ENCODE data around the gene MVK.

The MVK gene

GRCh38 chr12:109580272-109580671, 6.7 kb downstream of the MVK start:
- Histone ChIP-seq H3K27ac (ENCODE audit: low read depth, low read length) (no peak overlapping the region), H3K4me1 (ENCODE audit: control insufficient read depth, insufficient read depth, low read length) (no peaks in the 10 kb centered on the region), H3K4me3 (ENCODE audit: low read depth, low read length) (no peak overlapping the region), H3K9ac (ENCODE audit: low read length) (no peak overlapping the region), H3K36me3 (ENCODE audit: control insufficient read depth, insufficient read depth, low read length) (peaks cover 80% of the 10 kb centered on the region), H3K27me3 (ENCODE audit: control insufficient read depth, insufficient read depth, low read length) (no peaks in the 10 kb centered on the region), H3K9me3 (ENCODE audit: control insufficient read depth, insufficient read depth, low read depth, low read length) (no peaks in the 10 kb centered on the region)

- H3K36me3 ChIP-seq (ENCODE audit: control insufficient read depth, insufficient read depth, low read length) = peaks cover 76% of the 10 kb centered on the region
- H3K9ac ChIP-seq (ENCODE audit: low read length) = no peak overlapping the region
- no peaks in the 10 kb centered on the region for H3K4me1 ChIP-seq (ENCODE audit: control insufficient read depth, insufficient read depth, low read length)
- H3K4me3 ChIP-seq (ENCODE audit: low read depth, low read length) = no peak overlapping the region
- H3K27ac ChIP-seq (ENCODE audit: low read depth, low read length) = no peak overlapping the region
- H3K27me3 ChIP-seq (ENCODE audit: control insufficient read depth, insufficient read depth, low read length) = no peaks in the 10 kb centered on the region
- H3K9me3 ChIP-seq (ENCODE audit: control insufficient read depth, insufficient read depth, low read depth, low read length) = no peaks in the 10 kb centered on the region
Observed at GRCh38 chr12:109580684-109581333, 7.2 kb downstream of the MVK start.

GRCh38 chr12:109581334-109581691, 7.7 kb downstream of the MVK start:
- Histone ChIP-seq H3K27me3 (ENCODE audit: control insufficient read depth, insufficient read depth, low read length) (no peaks in the 10 kb centered on the region), H3K4me1 (ENCODE audit: control insufficient read depth, insufficient read depth, low read length) (no peaks in the 10 kb centered on the region), H3K36me3 (ENCODE audit: control insufficient read depth, insufficient read depth, low read length) (peaks cover 74% of the 10 kb centered on the region), H3K27ac (ENCODE audit: low read depth, low read length) (no peak overlapping the region), H3K4me3 (ENCODE audit: low read depth, low read length) (no peak overlapping the region), H3K9me3 (ENCODE audit: control insufficient read depth, insufficient read depth, low read depth, low read length) (no peaks in the 10 kb centered on the region), H3K9ac (ENCODE audit: low read length) (no peak overlapping the region)

- no peaks in the 10 kb centered on the region for H3K9me3 ChIP-seq (ENCODE audit: control insufficient read depth, insufficient read depth, low read depth, low read length)
- no peak overlapping the region for H3K9ac ChIP-seq (ENCODE audit: low read length)
- H3K4me3 ChIP-seq (ENCODE audit: low read depth, low read length) = no peak overlapping the region
- no peaks in the 10 kb centered on the region for H3K4me1 ChIP-seq (ENCODE audit: control insufficient read depth, insufficient read depth, low read length)
- H3K27me3 ChIP-seq (ENCODE audit: control insufficient read depth, insufficient read depth, low read length) = no peaks in the 10 kb centered on the region
- H3K27ac ChIP-seq (ENCODE audit: low read depth, low read length) = no peak overlapping the region
- peaks cover 77% of the 10 kb centered on the region for H3K36me3 ChIP-seq (ENCODE audit: control insufficient read depth, insufficient read depth, low read length)
Observed at GRCh38 chr12:109581856-109582255, 8.3 kb downstream of the MVK start.

GRCh38 chr12:109582636-109583035, 9.0 kb downstream of the MVK start:
- no peaks in the 10 kb centered on the region for H3K27me3 ChIP-seq (ENCODE audit: control insufficient read depth, insufficient read depth, low read length)
- H3K4me3 ChIP-seq (ENCODE audit: low read depth, low read length) = no peak overlapping the region
- H3K27ac ChIP-seq (ENCODE audit: low read depth, low read length) = no peak overlapping the region
- H3K4me1 ChIP-seq (ENCODE audit: control insufficient read depth, insufficient read depth, low read length) = no peaks in the 10 kb centered on the region
- H3K36me3 ChIP-seq (ENCODE audit: control insufficient read depth, insufficient read depth, low read length) = peaks cover 76% of the 10 kb centered on the region
- H3K9me3 ChIP-seq (ENCODE audit: control insufficient read depth, insufficient read depth, low read depth, low read length) = no peaks in the 10 kb centered on the region
- no peak overlapping the region for H3K9ac ChIP-seq (ENCODE audit: low read length)

DNA sequence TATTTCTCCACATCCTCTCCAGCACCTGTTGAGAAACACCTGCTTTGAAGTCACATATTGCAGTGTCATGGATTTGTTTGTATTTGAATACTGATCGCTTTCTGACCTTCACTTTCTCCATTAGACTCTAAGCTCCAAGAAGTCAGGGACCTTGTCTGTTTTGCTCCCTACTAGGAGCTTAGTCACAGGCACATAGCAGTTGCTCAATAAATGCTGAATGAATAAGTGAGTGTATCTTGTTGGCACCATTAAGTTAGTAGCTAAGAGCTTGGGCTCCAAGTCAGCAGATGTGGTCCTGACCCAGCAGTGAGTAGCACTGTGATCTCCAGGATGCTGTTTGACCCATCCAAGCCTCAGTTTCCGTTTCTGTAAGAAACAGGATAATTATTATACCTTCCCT, 10.1 kb downstream of the MVK start:
- H3K27ac ChIP-seq (ENCODE audit: low read depth, low read length) = no peak overlapping the region
- H3K36me3 ChIP-seq (ENCODE audit: control insufficient read depth, insufficient read depth, low read length) = peaks cover 76% of the 10 kb centered on the region
- H3K27me3 ChIP-seq (ENCODE audit: control insufficient read depth, insufficient read depth, low read length) = no peaks in the 10 kb centered on the region
- no peak overlapping the region for H3K9ac ChIP-seq (ENCODE audit: low read length)
- H3K4me1 ChIP-seq (ENCODE audit: control insufficient read depth, insufficient read depth, low read length) = no peaks in the 10 kb centered on the region
- no peaks in the 10 kb centered on the region for H3K9me3 ChIP-seq (ENCODE audit: control insufficient read depth, insufficient read depth, low read depth, low read length)
- H3K4me3 ChIP-seq (ENCODE audit: low read depth, low read length) = no peak overlapping the region

- H3K4me3 ChIP-seq (ENCODE audit: low read depth, low read length) = no peak overlapping the region
- no peaks in the 10 kb centered on the region for H3K27me3 ChIP-seq (ENCODE audit: control insufficient read depth, insufficient read depth, low read length)
- H3K36me3 ChIP-seq (ENCODE audit: control insufficient read depth, insufficient read depth, low read length) = peaks cover 66% of the 10 kb centered on the region
- H3K4me1 ChIP-seq (ENCODE audit: control insufficient read depth, insufficient read depth, low read length) = no peaks in the 10 kb centered on the region
- no peaks in the 10 kb centered on the region for H3K9me3 ChIP-seq (ENCODE audit: control insufficient read depth, insufficient read depth, low read depth, low read length)
- no peak overlapping the region for H3K27ac ChIP-seq (ENCODE audit: low read depth, low read length)
- no peak overlapping the region for H3K9ac ChIP-seq (ENCODE audit: low read length)
Observed at GRCh38 chr12:109586385-109587296, 13.0 kb downstream of the MVK start.

DNA sequence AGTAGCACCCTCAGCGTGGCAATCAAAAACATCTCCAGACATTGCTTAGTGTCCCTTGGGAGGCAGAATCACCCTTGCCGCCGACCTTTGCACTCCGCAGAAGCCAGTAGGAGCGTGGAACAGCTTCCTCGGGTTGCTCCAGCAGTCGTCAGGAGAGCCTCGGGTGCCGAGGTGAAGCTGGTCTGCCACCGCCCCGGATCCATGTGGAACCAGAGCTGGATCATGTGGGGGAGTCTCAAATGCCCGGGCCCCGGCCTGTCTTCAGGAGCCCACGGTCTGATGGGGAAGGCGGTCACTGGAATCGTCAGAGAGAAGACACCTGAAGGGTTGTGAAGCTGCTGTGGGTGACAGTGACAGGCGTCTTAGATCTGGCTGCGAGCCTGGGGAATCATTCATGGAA, 14.3 kb downstream of the MVK start:
- H3K36me3 ChIP-seq (ENCODE audit: control insufficient read depth, insufficient read depth, low read length) = peaks cover 70% of the 10 kb centered on the region
- no peaks in the 10 kb centered on the region for H3K4me1 ChIP-seq (ENCODE audit: control insufficient read depth, insufficient read depth, low read length)
- H3K9ac ChIP-seq (ENCODE audit: low read length) = no peak overlapping the region
- H3K4me3 ChIP-seq (ENCODE audit: low read depth, low read length) = no peak overlapping the region
- H3K9me3 ChIP-seq (ENCODE audit: control insufficient read depth, insufficient read depth, low read depth, low read length) = no peaks in the 10 kb centered on the region
- no peaks in the 10 kb centered on the region for H3K27me3 ChIP-seq (ENCODE audit: control insufficient read depth, insufficient read depth, low read length)
- H3K27ac ChIP-seq (ENCODE audit: low read depth, low read length) = no peak overlapping the region

DNA sequence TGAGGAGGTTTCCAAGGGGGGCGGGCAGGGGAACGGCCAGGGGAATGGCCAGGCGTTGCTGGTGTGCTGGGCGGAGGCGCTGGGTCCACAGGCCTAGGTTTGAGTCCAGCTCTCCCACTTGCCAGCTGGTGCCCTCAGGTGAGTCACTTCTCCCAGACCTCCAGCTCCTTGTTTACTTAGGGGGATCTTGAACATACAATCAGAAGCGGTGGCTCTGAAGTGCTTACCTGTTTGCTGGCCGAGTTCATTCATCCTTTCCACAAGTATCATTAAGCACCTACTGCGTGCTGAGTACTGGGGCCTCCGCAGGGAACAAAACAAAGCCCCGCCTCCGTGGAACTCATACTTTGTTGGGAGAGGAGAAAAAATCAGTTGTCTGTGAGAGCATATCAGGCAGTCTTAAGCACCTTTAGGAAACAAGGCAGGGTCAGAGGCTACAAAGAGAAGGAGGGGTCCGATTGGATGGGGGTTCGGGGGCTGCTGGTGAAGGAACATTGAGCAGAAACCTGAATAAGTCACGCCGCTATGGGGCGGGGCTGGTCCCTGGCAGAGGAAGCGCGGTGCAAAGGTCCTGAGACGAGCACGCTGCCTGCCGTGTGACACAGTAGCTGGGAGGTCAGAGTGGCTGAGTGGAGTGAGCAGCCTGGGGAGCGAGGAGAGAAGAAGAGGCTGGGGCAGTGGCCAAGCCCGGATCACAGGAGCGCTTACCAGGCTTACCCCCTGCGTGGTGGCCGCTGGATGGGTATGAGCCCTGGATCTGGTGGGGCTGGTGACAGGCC, 15.1 kb downstream of the MVK start:
- Histone ChIP-seq H3K36me3 (ENCODE audit: control insufficient read depth, insufficient read depth, low read length) (peaks cover 75% of the 10 kb centered on the region), H3K9me3 (ENCODE audit: control insufficient read depth, insufficient read depth, low read depth, low read length) (no peaks in the 10 kb centered on the region), H3K4me3 (ENCODE audit: low read depth, low read length) (no peak overlapping the region), H3K27ac (ENCODE audit: low read depth, low read length) (no peak overlapping the region), H3K4me1 (ENCODE audit: control insufficient read depth, insufficient read depth, low read length) (no peaks in the 10 kb centered on the region), H3K27me3 (ENCODE audit: control insufficient read depth, insufficient read depth, low read length) (no peaks in the 10 kb centered on the region), H3K9ac (ENCODE audit: low read length) (no peak overlapping the region)

- Histone ChIP-seq H3K9ac (ENCODE audit: low read length) (no peak overlapping the region), H3K27ac (ENCODE audit: low read depth, low read length) (no peak overlapping the region), H3K4me1 (ENCODE audit: control insufficient read depth, insufficient read depth, low read length) (no peaks in the 10 kb centered on the region), H3K27me3 (ENCODE audit: control insufficient read depth, insufficient read depth, low read length) (no peaks in the 10 kb centered on the region), H3K36me3 (ENCODE audit: control insufficient read depth, insufficient read depth, low read length) (peaks cover 73% of the 10 kb centered on the region), H3K4me3 (ENCODE audit: low read depth, low read length) (no peak overlapping the region), H3K9me3 (ENCODE audit: control insufficient read depth, insufficient read depth, low read depth, low read length) (no peaks in the 10 kb centered on the region)
Observed at GRCh38 chr12:109589240-109589590, 15.6 kb downstream of the MVK start.

GRCh38 chr12:109589691-109590245, 16.2 kb downstream of the MVK start:
- Histone ChIP-seq H3K4me3 (ENCODE audit: low read depth, low read length) (no peak overlapping the region), H3K4me1 (ENCODE audit: control insufficient read depth, insufficient read depth, low read length) (no peaks in the 10 kb centered on the region), H3K36me3 (ENCODE audit: control insufficient read depth, insufficient read depth, low read length) (peaks cover 76% of the 10 kb centered on the region), H3K27ac (ENCODE audit: low read depth, low read length) (no peak overlapping the region), H3K9me3 (ENCODE audit: control insufficient read depth, insufficient read depth, low read depth, low read length) (no peaks in the 10 kb centered on the region), H3K27me3 (ENCODE audit: control insufficient read depth, insufficient read depth, low read length) (no peaks in the 10 kb centered on the region), H3K9ac (ENCODE audit: low read length) (no peak overlapping the region)
